SHP77 treated with DMSO at 0.1 percent for 48 hours (cell line): ENCODE measurements around the gene IL36A.

Experiments used
- DNase-seq: peaks from one replicate; lab custom pipeline; 2025; lab: John Stamatoyannopoulos, UW

The IL36A gene, protein sequence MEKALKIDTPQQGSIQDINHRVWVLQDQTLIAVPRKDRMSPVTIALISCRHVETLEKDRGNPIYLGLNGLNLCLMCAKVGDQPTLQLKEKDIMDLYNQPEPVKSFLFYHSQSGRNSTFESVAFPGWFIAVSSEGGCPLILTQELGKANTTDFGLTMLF

GRCh38 chr2:113005030-113005509 lies at the start of gene IL36A:
Gene IL36A (plus strand): TSS chr2:113005459. CDS start chr2:113005872, 413 bp downstream.
- no peak for DNase-seq

GRCh38 chr2:112957511-112957910 lies 47.7 kb upstream of the IL36A start:
- DNase-seq: no peak

GRCh38 chr2:112958428-112959108 lies 46.7 kb upstream of the IL36A start:
- no peak for DNase-seq

DNA sequence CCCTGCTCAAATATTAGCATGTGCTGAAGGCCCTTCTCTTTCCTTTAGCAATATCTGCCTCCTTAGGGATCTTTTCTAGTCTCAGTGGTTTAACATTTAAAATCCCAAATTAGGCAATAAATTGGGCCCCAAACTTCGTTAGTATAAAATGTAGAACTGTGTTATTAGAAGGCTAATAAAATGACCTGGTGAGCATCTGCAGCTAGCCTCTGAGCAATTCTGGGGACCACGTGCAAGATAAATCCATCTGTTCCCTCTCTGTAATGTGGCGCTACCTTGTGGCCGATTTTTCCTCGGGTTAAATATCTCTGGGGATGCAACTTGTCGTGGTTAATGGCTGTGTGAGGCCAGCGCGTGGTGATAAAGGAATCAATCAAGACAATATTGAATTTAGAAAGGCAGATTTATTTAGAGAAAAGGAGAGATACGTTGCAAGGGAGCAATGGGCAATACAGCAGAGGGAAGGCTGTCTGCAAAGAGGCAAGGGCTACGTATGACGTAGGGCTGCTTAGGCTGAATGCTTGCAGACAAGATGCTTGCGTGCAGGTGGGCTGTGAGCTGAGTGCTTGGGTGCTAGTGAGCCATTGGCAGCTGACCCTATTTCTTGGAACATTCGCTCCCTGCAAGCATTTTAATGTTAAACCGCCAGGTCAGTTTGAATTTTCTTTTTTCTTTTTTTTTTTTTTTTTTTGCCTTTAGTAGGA lies 46.0 kb upstream of the IL36A start:
- no peak for DNase-seq

DNA sequence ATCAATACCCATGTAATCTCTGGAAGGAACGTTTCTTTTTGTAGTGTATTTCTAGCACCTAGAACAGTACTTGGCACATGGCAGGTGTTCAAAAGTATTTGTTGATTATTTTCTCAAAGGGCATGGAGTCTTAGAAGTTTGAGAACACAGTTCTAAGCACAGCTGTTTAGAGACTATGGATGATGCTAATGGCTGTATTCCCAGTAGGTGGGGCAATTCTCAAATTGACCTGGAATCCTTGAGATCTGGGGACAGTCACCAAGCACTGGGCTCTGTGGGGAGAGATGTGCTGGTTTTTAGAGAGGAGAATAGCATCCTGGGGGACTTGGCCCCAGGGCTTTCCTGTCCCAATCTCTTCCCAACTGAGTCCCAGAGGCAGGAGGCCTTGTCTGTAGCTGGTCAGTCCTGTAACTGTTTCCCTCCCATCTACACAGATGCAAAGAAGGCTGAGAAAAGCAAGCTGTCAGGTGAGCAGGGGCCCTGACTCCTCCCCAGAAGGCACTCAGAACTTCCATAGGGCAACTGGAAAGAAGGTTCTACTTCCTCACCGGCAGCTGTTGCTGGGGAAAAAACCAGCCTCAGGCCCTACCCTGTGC lies 44.9 kb upstream of the IL36A start:
- DNase-seq: no peak

DNA sequence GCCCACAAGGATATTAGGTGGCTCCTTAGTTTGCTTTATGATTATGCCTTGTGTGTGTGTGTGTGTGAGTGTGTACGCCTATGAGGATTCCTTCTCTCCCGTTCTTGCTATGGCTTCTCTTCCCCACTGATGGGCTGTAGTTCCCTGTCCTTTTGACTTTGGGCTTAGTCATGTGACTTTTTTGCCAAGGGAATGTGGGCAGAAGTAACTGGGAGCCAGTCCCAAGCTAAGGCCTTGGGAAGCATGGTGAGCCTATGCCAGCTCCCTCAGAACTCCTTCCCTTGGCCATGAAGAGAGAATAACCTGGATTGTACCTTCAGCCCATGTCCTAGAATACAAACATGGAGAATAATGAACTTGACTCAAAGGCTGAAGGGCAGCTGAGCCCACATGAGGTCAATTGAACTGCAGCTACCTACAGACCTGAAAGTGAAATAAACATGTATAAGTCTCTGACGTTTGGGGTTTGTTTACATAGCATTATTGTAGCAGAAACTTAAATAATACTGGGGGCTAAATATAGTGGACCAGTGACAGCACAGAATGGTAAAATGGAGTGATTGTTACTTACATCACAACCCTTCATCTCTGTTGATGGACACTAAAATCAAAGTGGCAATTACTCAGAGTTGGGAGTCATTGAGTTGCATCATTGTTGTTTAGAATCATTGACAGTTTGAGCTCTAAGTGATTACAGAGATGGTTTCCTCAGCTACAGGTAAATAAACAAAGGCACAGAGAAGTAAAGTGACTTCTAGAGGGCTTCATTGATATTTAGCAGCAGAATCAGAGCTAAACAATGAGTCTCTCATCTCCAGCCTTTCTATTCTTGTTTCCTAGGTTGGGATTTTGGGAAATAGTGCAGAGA lies 42.7 kb upstream of the IL36A start:
- no peak for DNase-seq

- DNase-seq: no peak
Observed at GRCh38 chr2:112967023-112967422, 38.2 kb upstream of the IL36A start.

DNA sequence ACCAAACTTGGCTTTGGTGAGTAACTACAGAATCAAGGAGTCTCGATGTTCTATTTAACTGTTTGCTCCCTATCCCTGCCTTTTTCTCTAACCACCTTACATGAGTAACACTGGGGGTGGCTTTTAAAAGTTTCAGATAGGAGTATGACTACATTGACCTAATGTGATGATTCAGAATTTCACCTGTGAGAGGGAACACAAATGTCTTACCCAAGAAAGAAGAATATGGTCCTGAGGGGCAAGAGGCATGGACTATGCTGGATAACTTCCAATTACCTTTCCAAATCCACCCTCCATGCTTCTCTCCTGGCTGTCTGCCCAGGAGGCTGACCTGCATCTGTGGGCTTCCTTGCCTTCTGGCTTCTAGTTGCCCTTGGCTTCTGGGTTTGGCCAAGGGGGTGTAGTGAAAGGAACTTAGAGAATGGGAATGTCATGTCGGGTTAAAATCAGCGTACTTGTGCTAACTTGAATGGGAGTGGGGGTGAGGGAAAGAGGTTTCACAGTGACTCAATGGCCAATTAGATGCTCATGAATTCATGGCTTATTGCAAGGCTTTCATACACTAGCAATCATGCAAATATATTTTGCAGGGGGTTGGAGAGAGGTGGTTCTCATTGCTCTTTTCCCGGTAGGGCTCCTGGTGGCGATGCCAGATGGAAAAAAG lies 32.7 kb upstream of the IL36A start:
- no peak for DNase-seq

DNA sequence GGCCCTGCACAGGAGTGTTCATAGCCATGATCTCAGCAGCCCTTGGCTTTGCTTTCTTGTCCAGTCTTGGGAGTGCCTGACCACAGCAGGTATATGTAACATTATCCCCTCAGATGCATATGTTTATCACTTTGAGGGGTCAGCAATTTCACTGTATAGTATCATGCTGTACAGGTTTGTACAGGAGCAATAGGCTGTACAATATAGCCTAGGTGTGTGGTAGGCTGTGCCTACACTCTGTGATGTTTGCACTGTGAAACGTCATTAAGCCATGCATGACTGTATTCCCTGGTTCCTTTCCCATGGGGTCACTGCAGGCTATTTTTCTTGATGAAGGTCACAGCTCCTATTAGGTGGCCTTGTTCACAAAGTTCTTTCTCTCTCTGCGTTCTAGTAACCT lies 32.1 kb upstream of the IL36A start:
- no peak for DNase-seq

DNA sequence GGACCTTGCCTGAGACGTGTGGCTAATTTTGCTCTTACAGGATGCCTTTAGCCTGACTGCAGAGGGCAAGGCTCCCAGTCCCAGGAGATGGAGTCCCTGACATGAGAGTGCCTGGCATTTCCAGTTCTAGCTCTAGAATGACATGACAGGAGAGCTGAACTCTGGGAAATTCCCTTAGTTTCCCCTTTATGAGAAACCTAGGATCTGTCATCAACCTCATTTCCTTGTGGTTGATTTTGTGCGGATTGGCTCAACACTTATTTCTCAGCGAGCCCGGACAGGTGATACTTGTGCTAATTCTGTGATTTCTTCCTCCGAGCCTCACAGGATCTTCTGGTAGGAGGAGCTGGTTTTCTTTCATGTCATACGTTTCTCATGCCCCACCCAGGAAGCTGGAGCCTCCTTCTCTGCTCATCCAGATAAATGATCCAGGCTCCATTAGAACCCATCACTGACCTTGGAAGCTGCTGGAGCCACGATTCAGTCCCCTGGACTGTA lies 27.7 kb upstream of the IL36A start, which contains the start of gene IL36G:
TSS of gene IL36G (plus strand) at position 448 of the 498 bp plus-strand sequence. CDS start 633 bp downstream, outside the sequence.
- DNase-seq: no peak

DNA sequence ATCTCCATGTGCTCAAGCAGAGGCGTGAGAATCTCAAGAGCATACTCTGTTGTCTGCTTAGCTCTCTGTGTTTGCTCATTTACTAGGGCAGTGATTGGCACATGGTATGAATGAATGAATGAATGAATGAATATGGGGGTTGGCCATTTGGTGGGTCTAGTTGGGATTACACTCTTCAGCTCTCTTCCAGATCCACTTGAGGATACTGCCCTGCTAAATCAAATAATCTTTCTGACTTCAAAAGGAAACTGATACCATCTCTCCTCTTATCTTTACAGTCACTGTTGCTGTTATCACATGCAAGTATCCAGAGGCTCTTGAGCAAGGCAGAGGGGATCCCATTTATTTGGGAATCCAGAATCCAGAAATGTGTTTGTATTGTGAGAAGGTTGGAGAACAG lies 25.5 kb upstream of the IL36A start:
- no peak for DNase-seq

DNA sequence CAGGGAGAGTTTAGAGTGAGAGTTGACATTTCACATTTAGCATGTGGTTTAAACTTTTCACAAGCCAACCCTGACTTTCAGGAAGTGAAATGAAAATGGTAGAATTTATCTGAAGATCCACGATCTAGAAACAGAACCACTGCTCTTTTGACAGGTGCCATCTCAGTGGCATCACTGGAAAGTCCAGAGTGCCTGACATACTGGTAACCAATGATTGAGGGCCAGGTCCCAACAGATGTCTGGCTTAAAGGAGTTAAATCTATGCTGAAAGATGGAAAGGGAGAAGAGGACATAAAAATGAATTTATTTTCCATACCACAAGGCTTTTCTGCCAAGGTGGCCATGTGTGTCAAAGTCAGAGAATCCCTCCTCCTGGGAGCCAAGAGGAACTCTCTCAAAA lies 24.7 kb upstream of the IL36A start:
- no peak for DNase-seq

DNA sequence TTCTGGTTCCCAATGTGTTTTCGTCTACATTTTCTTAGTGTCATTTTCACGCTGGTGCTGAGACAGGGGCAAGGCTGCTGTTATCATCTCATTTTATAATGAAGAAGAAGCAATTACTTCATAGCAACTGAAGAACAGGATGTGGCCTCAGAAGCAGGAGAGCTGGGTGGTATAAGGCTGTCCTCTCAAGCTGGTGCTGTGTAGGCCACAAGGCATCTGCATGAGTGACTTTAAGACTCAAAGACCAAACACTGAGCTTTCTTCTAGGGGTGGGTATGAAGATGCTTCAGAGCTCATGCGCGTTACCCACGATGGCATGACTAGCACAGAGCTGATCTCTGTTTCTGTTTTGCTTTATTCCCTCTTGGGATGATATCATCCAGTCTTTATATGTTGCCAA lies 20.2 kb upstream of the IL36A start:
- no peak for DNase-seq

DNA sequence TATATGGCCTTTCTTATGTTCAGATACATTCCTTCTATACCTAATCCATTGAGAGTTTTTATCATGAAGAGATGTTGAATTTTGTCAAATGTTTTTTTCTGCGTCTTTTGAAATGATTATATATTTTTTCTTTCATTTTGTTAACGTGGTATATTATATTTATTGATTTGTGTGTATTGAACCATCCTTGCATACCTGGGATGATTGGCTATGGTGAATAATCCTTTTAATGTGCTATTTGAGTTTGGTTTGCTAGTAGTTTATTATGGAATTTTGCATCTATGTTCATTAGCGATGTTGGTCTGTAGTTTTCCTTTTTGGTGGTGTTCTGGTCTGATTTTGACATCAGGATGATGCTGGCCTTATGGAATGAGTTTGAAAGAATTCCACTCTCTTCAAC lies 15.6 kb upstream of the IL36A start:
- DNase-seq: no peak

- DNase-seq: no peak
Observed at GRCh38 chr2:112993831-112994230, 11.4 kb upstream of the IL36A start.

DNA sequence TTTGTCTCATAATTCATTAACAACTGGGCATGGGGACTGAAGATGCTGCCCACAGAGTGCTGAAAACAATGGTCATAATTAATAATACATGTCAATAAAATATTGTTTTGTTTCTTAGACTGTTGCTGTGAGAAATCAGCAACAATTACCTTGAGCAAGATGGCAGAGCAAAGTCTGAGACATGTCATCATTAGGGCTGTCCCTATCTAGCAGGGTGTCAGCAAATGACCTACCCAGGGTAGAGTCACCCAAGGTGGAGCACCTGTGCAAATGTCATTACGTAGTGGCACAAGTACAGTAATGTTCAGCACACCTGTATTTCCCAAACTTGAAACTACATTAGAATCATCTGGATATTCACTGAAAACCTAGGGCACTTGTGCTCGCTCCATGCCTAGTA lies 10.6 kb upstream of the IL36A start:
- DNase-seq: no peak

- DNase-seq: no peak
Observed at GRCh38 chr2:112995346-112995920, 9.8 kb upstream of the IL36A start.

- no peak for DNase-seq
Observed at GRCh38 chr2:112996635-112997034, 8.6 kb upstream of the IL36A start.

DNA sequence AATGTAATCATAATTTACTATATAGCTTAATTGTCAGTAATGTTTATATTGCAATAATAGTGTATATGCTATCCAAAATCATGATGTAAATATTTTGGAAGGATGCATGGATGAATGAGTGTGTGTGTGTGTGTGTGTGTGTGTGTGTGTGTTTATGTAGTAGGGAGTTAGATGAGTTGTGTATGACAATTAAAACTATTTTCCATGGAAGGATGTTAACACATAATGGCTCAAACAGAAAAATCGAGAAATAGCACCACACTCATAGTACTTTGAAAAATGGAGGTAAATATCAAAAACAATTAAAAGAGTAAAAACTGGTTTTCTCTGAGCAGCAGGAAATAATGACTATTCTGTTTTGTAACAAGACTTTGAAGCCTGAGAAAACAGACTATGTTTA lies 8.1 kb upstream of the IL36A start:
- DNase-seq: no peak

DNA sequence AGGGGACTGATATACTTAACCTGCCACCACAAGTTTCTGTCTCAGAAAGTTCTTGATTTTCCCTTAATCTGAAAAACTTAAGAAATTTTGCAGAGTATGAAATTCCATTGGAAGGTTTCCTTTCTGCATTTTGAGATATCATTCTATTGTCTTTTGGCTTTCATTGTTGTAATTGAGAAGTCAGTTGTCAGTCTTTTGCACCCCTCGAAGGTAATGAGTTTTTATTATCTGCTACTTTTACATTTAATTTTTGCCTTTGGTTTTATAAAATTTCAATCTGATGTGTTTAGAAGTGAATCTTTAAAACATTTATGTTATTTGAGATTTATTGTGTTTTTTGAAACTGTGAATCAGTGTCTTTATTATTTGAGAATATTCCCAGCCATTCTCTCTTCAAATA lies 4.8 kb upstream of the IL36A start:
- no peak for DNase-seq

- no peak for DNase-seq
Observed at GRCh38 chr2:113002677-113003076, 2.6 kb upstream of the IL36A start.
